ENCODE measurements around the gene FAM222A. TPM values are rescaled to one million over a fixed set of nuclear protein-coding genes. Genes with fewer than 3 reads are reported as not detected.

Gene FAM222A
- total RNA-seq, 1 donor from 2014 or later: 0.99 TPM

- no peak for DNase-seq (ENCODE audit: extremely low read depth, low read depth, low spot score)
Measured at GRCh38 chr12:109757671-109758265, 44.1 kb downstream of the FAM222A start.

GRCh38 chr12:109758426-109759420, 45.1 kb downstream of the FAM222A start:
- DNase-seq (ENCODE audit: extremely low read depth, low read depth, low spot score): no peak

GRCh38 chr12:109759595-109759994, 46.0 kb downstream of the FAM222A start:
- DNase-seq (ENCODE audit: extremely low read depth, low read depth, low spot score): no peak

- DNase-seq (ENCODE audit: extremely low read depth, low read depth, low spot score): no peak
Measured at GRCh38 chr12:109760031-109760929, 46.7 kb downstream of the FAM222A start.

GRCh38 chr12:109760930-109761921, 47.6 kb downstream of the FAM222A start:
- no peak for DNase-seq (ENCODE audit: extremely low read depth, low read depth, low spot score)

- DNase-seq (ENCODE audit: extremely low read depth, low read depth, low spot score): no peak
Measured at GRCh38 chr12:109762071-109762672, 48.5 kb downstream of the FAM222A start.

- DNase-seq (ENCODE audit: extremely low read depth, low read depth, low spot score): no peak
Measured at GRCh38 chr12:109762673-109763191, 49.1 kb downstream of the FAM222A start.

- DNase-seq (ENCODE audit: extremely low read depth, low read depth, low spot score): no peak
Measured at GRCh38 chr12:109763201-109763841, 49.7 kb downstream of the FAM222A start.

GRCh38 chr12:109764123-109764522, 50.5 kb downstream of the FAM222A start:
- DNase-seq (ENCODE audit: extremely low read depth, low read depth, low spot score): no peak

- no peak for DNase-seq (ENCODE audit: extremely low read depth, low read depth, low spot score)
Measured at GRCh38 chr12:109764776-109765445, 51.3 kb downstream of the FAM222A start.

- no peak for DNase-seq (ENCODE audit: extremely low read depth, low read depth, low spot score)
Measured at GRCh38 chr12:109765446-109765810, 51.8 kb downstream of the FAM222A start.

GRCh38 chr12:109766251-109766778, 52.7 kb downstream of the FAM222A start:
- no peak for DNase-seq (ENCODE audit: extremely low read depth, low read depth, low spot score)

- DNase-seq (ENCODE audit: extremely low read depth, low read depth, low spot score): no peak
Measured at GRCh38 chr12:109767456-109767855, 53.8 kb downstream of the FAM222A start.

- no peak for DNase-seq (ENCODE audit: extremely low read depth, low read depth, low spot score)
Measured at GRCh38 chr12:109767991-109768900, 54.6 kb downstream of the FAM222A start.

- DNase-seq (ENCODE audit: extremely low read depth, low read depth, low spot score): no peak
Measured at GRCh38 chr12:109768901-109769670, 55.5 kb downstream of the FAM222A start.

All from glomerular endothelial cell (primary cell).